ENCODE results near the gene CYP21A2. TPM values are rescaled to one million over a fixed set of nuclear protein-coding genes. Genes with fewer than 3 reads are reported as not detected.
"Not testable (repeated sequence)": the region's sequence is repeated elsewhere in the genome, so short reads cannot be mapped to it uniquely, and the experiment has no call there.

CYP21A2 gene
- total RNA-seq: under 1 TPM; 0.32 to 0.49 TPM

- DNase-seq (ENCODE audit: low spot score in 2 of 2); H3K36me3 Mint-ChIP-seq; H3K9me3 Mint-ChIP-seq; H3K27ac Mint-ChIP-seq: not testable (repeated sequence)
- peak; percentile 58 to 73 for ATAC-seq
Observed at GRCh38 chr6:32037598-32038524, at the start of gene CYP21A2. CYP21A2 (plus strand) TSS chr6:32038415; CDS start chr6:32038423, 8 bp downstream.

GRCh38 chr6:31989363-31989762 lies 48.9 kb upstream of the CYP21A2 start:
- H3K36me3 Mint-ChIP-seq; ATAC-seq; H3K9me3 Mint-ChIP-seq; DNase-seq (ENCODE audit: low spot score in 2 of 2); H3K27ac Mint-ChIP-seq: not testable (repeated sequence)

DNA sequence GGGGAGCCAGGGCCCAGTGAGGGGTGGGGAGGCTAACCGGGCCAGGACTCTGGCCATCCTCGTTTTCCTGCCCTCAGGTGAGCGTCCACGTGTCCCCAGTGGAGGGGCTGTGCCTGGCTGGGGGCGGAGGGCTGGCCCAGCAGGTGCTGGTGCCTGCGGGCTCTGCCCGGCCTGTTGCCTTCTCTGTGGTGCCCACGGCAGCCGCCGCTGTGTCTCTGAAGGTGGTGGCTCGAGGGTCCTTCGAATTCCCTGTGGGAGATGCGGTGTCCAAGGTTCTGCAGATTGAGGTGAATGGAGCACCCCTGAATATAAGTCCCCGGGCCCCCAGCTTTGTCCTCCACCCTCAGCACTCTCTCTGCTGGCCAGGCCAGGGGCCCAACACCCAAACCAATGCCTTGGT lies 43.8 kb upstream of the CYP21A2 start:
- ATAC-seq; DNase-seq (ENCODE audit: low spot score in 2 of 2); H3K36me3 Mint-ChIP-seq; H3K9me3 Mint-ChIP-seq; H3K27ac Mint-ChIP-seq: not testable (repeated sequence)

GRCh38 chr6:31996385-31996784 lies 41.8 kb upstream of the CYP21A2 start:
- ATAC-seq; H3K9me3 Mint-ChIP-seq; H3K36me3 Mint-ChIP-seq; DNase-seq (ENCODE audit: low spot score in 2 of 2); H3K27ac Mint-ChIP-seq: not testable (repeated sequence)

- ATAC-seq; H3K27ac Mint-ChIP-seq; DNase-seq (ENCODE audit: low spot score in 2 of 2); H3K9me3 Mint-ChIP-seq; H3K36me3 Mint-ChIP-seq: not testable (repeated sequence)
Observed at GRCh38 chr6:32002546-32003268, 35.5 kb upstream of the CYP21A2 start.

DNA sequence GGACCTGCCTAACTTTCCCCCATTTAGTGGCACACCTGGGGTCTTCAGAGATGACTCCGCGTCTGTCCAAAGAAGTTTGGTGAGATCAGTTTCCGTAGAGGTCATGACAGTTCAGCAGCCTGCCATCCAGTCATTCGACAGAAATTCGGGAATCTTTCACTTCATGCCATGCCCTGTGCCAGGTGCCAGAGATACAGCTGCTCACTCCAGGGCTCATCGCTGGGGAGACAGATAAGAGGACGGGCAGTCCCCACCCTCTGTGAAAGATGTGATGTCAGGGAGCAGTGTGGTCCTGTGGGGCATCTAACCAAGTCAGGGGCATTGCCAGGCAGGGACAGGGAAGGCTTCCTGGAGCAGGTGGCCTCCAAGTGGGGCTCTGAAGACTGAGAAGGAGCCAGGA lies 34.9 kb upstream of the CYP21A2 start:
- H3K36me3 Mint-ChIP-seq; ATAC-seq; H3K27ac Mint-ChIP-seq; DNase-seq (ENCODE audit: low spot score in 2 of 2); H3K9me3 Mint-ChIP-seq: not testable (repeated sequence)

GRCh38 chr6:32004393-32004792 lies 33.8 kb upstream of the CYP21A2 start:
- H3K36me3 Mint-ChIP-seq, ATAC-seq, H3K9me3 Mint-ChIP-seq: not testable (repeated sequence)
- H3K27ac Mint-ChIP-seq: peak overlapping the region in 1 of 2 donors; percentile 60
- peak in 1 of 2 donors; percentile 1 for DNase-seq (ENCODE audit: low spot score in 2 of 2)

DNA sequence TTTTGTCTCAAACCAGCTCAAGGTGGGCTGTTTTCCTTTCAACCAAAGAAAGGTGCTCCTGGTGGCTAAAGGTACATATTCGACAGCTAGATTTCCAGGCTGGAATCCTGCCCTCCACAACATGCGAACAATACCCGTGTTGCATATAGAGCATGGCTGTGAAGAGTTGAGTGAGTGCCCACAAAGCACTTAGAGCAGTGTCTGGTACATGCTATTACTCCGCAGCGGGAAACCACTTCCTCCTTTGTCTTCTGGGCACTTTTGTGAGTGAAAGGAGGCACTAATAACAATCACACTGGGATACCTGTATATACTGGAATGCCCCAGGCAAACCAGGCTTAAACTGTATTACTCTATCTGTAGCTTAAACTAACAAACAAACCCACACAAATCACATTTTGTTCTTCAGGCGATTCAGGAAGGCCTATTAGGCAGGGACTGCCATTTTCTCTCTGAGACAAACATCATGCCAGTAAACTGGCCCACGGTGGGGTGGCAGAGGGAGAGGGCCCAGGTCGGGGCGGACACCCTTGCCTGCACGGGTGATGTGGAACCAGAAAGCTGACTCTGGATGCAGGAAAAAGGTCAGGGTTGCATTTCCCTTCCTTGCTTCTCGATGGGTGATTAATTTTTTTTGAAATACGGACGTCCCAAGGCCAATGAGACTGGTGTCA lies 33.2 kb upstream of the CYP21A2 start:
- DNase-seq (ENCODE audit: low spot score in 2 of 2): peak; percentile 1 to 48
- peak; percentile 58 to 67 for ATAC-seq
- not testable (repeated sequence) for H3K27ac Mint-ChIP-seq

DNA sequence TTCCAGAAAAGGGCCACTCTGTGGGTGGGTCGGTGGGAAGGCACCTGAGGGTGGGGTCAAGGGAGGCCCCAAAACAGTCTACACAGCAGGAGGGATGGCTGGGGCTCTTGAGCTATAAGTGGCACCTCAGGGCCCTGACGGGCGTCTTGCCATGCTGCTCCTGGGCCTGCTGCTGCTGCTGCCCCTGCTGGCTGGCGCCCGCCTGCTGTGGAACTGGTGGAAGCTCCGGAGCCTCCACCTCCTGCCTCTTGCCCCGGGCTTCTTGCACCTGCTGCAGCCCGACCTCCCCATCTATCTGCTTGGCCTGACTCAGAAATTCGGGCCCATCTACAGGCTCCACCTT lies 32.7 kb upstream of the CYP21A2 start:
- not testable (repeated sequence) for H3K9me3 Mint-ChIP-seq, H3K27ac Mint-ChIP-seq, H3K36me3 Mint-ChIP-seq, ATAC-seq
- DNase-seq (ENCODE audit: low spot score in 2 of 2): peak in 1 of 2 donors; percentile 2

More for the DNA sequence above, 33.2 kb upstream of the CYP21A2 start:
- not testable (repeated sequence) for H3K9me3 Mint-ChIP-seq, H3K36me3 Mint-ChIP-seq

GRCh38 chr6:32005991-32006529 lies 32.2 kb upstream of the CYP21A2 start:
- not testable (repeated sequence) for H3K9me3 Mint-ChIP-seq, H3K27ac Mint-ChIP-seq, H3K36me3 Mint-ChIP-seq, ATAC-seq
- DNase-seq (ENCODE audit: low spot score in 2 of 2): peak; percentile 1 to 45

GRCh38 chr6:32007086-32007485 lies 31.1 kb upstream of the CYP21A2 start:
- peak; percentile 1 to 47 for DNase-seq (ENCODE audit: low spot score in 2 of 2)

GRCh38 chr6:32008037-32008436 lies 30.2 kb upstream of the CYP21A2 start:
- DNase-seq (ENCODE audit: low spot score in 2 of 2); ATAC-seq; H3K27ac Mint-ChIP-seq; H3K9me3 Mint-ChIP-seq; H3K36me3 Mint-ChIP-seq: not testable (repeated sequence)

More at GRCh38 chr6:32007086-32007485, 31.1 kb upstream of the CYP21A2 start:
- H3K9me3 Mint-ChIP-seq, H3K27ac Mint-ChIP-seq, H3K36me3 Mint-ChIP-seq, ATAC-seq: not testable (repeated sequence)

DNA sequence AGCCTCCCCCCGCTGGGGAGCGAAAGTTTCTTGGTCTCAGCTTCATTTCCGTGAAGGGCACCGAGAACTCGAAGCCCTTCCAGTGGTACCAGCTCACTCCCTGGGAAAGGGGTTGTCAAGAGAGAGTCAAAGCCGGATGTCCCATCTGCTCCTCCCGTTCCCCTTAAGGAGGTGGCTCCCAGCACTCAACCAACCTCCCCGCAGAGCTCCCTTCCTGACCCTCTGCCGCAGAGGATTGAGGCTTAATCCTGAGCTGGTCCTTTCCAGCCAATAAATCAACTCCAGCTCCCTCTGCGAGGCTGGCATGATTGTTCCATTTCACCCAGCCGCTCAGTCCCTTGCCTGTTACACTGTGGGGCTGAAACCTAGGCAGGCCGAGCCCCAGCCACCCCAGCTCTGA lies 29.6 kb upstream of the CYP21A2 start:
- peak; percentile 1 to 35 for DNase-seq (ENCODE audit: low spot score in 2 of 2)
- not testable (repeated sequence) for H3K36me3 Mint-ChIP-seq, H3K27ac Mint-ChIP-seq, ATAC-seq, H3K9me3 Mint-ChIP-seq

GRCh38 chr6:32009537-32009936 lies 28.7 kb upstream of the CYP21A2 start:
- not testable (repeated sequence) for H3K9me3 Mint-ChIP-seq, H3K36me3 Mint-ChIP-seq
- DNase-seq (ENCODE audit: low spot score in 2 of 2): peak in 1 of 2 donors; percentile 42

DNA sequence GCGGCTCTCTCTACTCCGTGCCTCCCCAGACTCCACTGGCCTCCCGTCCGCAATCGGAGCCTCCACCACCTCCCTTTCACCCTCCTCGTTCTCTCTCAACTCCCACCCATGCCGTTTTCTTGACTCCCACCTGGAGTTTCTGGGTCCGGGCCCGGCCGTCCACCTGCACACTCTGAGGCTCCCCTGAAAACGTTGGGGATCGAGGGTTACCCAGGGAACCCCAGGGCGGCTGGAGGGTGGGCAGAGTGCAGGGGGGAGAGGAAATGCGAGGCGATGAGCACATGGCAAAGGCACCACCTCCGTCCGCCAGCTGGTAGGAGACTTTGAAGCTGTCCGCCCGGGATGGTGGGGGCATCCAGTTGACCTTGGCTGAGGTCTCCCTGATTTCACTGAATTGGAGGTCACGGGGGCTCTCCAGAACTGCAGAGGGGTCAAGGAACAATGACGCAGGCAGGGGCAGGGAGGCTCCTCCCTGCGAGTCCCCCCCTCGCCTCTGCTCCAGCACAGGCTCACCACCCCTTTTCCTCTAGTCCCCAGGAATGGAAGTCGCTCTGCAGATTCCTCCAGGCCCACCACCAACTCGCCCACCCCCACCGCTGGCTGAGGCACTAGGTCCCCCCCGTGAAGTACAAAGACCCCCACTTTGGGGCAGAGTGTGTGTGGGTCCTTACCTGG lies 27.2 kb upstream of the CYP21A2 start:
- not testable (repeated sequence) for H3K36me3 Mint-ChIP-seq, H3K9me3 Mint-ChIP-seq, H3K27ac Mint-ChIP-seq, ATAC-seq
- peak; percentile 2 to 30 for DNase-seq (ENCODE audit: low spot score in 2 of 2)

More at GRCh38 chr6:32009537-32009936, 28.7 kb upstream of the CYP21A2 start:
- not testable (repeated sequence) for ATAC-seq, H3K27ac Mint-ChIP-seq

Data from activated naive CD4-positive, alpha-beta T cell treated with anti-CD3 and anti-CD28 coated beads, Interleukin-2, amount 50 U/mL, for 72 hours (primary cell).